T-helper 2 cell treated with Interferon-gamma antibody and Interleukin-4, amounts not matched to agents 100 ng/mL and 5 ng/mL, for 36 hours (primary cell): ENCODE measurements around the gene DGLUCY. TPM values are rescaled to one million over a fixed set of nuclear protein-coding genes. Genes with fewer than 3 reads are reported as not detected.
"Not testable (repeated sequence)": the region's sequence is repeated elsewhere in the genome, so short reads cannot be mapped to it uniquely, and the experiment has no call there.

Experiments used
- intact Hi-C: fragments of 100-400 bp; cut with micrococcal nuclease; formaldehyde crosslinking; loops from one replicate; pipeline ENCODE4 v1.15.1; 2023
- total RNA-seq: library from RNA; stranded (reverse); gene quantifications from 2 replicates; pipeline ENCODE4 v1.2.3, GENCODE V29; 2022

Gene DGLUCY, protein sequence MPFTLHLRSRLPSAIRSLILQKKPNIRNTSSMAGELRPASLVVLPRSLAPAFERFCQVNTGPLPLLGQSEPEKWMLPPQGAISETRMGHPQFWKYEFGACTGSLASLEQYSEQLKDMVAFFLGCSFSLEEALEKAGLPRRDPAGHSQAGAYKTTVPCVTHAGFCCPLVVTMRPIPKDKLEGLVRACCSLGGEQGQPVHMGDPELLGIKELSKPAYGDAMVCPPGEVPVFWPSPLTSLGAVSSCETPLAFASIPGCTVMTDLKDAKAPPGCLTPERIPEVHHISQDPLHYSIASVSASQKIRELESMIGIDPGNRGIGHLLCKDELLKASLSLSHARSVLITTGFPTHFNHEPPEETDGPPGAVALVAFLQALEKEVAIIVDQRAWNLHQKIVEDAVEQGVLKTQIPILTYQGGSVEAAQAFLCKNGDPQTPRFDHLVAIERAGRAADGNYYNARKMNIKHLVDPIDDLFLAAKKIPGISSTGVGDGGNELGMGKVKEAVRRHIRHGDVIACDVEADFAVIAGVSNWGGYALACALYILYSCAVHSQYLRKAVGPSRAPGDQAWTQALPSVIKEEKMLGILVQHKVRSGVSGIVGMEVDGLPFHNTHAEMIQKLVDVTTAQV
- total RNA-seq, result 92.8 and 96.7 TPM in 2 replicates

DNA sequence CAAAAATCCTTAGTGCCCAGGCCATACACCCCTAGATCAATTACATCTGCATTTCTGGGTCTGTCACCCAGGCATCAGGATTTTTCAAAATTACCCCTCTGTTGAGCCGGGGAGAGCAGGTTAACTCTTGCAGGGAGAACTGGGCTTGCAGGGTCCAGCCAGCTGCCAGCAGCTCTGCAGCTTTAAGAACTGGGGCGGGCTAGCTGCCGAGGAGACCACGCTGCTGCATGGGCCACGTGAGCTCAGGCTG lies at the start of gene DGLUCY:
TSS of gene DGLUCY (plus strand) at position 245 of the 250 bp plus-strand sequence. CDS start 46,222 bp downstream, outside the sequence.
- intact Hi-C loops, result loop anchor here (1.0 to 2.0 kb wide), 6 partner anchors 29 to 210 kb away; partner anchors contain the start of gene RPS6KA5

DNA sequence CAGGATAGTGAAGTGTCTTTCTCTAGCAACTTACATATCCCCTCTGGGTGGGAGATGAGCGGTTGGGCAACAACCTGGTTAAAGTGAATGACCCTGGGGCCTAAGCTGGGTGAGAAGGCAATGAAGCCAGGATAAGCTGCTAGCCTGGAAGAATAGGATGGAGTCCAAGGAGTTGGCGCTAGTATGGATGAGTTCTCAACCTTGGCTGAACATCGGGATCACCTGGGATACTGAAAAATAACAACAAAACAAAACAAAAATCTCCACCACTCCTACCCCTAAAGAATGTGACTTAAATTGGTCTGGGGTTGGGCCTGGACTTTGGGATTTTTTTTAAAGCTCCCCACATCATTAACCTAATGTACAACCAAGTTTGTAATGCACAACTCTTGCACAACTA lies 48.6 kb upstream of the DGLUCY start:
- intact Hi-C loops, result loop anchor here (10.0 kb wide), 1 partner anchor 1110 kb away; the partner anchor contains the start of genes EFCAB11 and TDP1

DNA sequence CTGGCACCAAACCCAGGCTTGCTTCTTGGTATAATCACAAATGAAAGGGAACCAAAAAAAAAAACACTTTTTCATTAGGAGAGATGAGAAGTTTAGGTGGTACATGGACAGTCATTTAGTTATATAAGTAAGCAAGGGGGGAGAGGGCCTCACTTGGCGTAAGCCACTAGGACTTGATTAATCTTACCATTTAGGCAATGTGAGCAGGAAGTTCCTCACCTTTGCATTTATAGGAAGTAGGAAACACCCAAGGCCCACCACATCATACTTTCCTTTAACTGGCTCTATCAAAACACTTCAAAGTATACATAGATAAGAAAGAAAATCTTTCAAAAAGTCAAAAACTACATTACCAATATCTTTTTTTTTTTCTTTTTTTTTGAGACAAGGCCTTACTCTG lies 46.7 kb upstream of the DGLUCY start:
- intact Hi-C loops, result loop anchor here (10.0 kb wide), 1 partner anchor 1112 kb away; the partner anchor contains the start of genes EFCAB11 and TDP1

DNA sequence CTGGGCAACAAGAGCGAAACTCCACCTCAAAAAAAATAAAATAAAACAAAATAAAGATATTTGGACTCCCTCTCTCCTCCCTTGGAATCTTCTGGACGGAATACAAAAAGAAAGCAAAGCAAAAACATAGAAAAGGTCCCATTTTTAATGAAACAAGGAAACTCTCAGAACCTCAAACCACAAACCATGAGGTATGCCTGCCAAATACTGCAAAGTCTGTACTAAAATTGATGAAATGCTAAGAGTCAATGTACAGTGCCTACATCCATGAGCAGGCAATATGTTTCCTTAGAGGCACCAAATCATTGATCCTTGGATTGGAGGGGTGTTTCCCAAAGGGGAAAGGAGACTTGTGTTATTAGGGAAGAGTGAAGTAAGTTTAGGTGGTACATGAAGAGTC lies 45.2 kb upstream of the DGLUCY start:
- intact Hi-C loops, result loop anchor here (1.0 to 10.0 kb wide), 2 partner anchors 10 to 1114 kb away; partner anchors contain the start of genes EFCAB11 and TDP1

DNA sequence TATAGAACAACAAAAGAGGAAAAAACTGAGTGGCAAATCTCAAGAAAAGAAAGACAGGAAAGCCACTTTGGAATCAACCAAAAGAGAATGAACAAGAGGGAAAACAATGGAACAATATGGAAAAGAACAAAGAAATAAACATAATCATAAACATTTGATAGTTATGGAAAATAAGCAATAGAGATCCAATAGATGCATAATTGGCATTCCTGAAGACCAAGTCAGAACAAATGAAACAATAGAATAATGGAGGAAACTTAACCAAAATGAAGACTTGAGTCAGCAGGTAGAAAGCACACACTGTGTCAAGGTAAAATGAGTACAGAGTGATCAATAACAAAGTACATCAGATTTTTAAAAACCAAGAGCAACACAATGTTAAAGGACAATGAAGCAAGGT lies 43.3 kb upstream of the DGLUCY start:
- intact Hi-C loops, result no loop called here

DNA sequence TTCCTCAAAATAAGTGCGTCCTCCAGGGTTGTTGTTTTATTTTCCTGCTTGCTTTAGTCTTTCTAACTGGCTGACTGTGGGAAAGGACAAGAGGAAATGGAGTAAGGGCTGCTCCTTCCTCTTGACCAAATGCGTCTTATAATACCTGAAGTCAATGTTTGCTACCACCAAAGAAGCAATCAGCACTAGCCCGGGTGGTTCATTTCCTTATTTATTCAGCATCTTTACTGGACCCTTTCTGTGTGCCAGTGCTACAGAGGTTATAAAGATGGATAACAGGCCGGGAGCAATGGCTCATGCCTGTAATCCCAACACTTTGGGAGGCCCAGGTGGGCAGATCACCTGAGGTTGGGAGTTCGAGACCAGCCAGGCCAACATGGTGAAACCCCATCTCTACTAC lies 38.3 kb upstream of the DGLUCY start:
- intact Hi-C loops, result no loop called here

DNA sequence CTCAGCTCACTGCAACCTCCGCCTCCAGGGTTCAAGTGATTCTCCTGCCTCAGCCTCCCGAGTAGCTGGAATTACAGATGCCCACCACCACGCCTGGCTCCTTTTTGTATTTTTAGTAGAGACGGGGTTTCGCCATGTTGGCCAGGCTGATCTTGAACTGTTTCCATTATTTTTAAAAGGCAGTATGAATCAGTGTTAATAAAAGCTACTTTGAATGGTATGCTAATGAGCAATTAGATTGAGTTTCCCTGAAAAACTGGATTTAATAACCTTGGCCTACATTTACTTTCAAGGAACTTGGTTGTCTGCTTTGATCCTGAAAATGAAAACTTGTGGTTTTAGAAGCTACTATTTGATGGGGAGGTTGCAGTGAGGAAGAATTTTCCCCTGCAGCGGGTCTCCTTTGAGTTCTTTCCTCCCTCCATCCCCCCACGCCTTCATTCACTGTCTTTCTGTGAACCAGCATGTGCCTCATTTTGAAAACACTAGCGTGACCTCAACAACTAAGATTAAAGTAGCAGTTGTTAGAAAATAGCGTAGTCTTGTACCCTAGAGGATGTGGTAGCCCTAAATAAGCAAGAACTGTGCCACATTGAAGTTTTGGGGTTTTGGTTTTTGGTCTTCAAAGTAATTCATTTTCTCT lies 35.7 kb upstream of the DGLUCY start:
- intact Hi-C loops, result loop anchor here (1.0 kb wide), 3 partner anchors 10 to 36 kb away; partner anchors contain the start of genes DGLUCY and RPS6KA5

DNA sequence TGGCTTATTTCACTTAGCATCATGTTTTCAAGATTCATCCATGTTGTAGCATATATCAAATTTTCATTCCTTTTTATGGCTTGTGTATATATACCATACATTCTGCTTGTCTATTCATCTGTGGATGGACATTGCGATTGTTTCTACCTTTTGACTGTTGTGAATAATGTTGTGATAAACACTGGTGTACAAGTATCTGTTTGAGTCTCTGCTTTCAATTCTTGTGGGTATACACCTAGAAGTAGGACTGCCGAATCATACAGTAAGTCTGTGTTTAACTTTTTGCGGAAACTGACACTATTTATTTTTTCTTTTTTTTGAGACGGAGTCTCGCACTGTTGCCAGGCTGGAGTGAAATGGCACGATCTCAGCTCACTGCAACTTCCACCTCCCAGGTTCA lies 33.8 kb upstream of the DGLUCY start:
- intact Hi-C loops, result no loop called here

DNA sequence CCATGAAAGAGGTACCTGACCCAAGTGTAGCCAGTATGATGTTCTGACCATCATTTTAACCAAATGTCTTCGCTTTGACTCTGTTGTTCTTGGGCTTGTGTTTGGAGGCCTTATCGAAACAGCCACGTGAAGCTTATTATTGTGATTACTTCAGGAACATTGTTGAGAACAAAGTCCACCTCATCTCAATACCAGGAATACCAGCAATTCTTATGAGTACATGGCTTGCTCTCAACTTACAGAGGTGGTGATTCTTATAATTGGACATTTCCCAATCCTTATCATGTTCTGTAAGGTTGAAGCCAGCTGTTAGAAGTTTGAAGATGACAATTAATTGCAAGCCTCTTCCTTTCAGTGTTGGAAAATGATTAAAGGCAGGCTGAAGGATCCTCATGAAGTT lies 31.6 kb upstream of the DGLUCY start:
- intact Hi-C loops, result no loop called here

DNA sequence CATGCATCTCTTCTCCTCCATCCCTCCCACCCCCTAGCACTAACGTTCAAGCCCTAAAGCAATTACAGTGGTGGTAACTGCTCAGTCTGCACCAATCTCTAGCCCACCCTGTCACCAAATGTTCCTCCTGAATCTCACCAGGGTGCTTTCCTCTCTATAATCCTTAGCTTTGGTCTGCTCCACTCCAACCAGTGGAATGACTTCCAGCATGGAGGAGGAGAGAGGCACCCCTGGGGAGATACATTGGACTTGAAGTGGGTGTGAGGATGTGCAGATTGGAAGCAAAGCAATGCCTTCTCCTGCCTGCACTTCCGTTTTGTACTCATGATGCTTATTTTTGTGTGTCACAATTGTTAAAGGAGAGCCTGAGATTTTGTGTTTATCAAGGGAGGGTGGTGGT lies 29.4 kb upstream of the DGLUCY start:
- intact Hi-C loops, result no loop called here

DNA sequence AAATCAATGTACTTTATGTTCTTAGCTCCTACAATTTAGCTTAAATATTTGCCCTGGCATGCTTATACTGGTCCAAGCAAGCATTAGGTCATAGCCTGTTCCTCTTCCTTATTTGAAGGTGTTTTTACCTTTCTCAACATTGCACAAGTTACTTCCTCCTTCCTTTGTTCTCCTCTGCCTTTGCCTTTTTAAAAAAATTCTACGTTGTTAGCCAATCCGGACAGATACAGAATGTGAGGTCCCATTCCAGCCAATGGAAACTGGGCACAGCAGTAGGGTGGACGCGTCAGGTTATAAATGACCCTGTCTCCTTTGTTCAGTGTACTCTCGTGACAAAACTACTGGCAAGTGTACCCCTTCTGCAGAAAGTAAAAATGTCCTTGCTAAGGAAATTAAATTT lies 26.4 kb upstream of the DGLUCY start:
- intact Hi-C loops, result not testable (repeated sequence)

DNA sequence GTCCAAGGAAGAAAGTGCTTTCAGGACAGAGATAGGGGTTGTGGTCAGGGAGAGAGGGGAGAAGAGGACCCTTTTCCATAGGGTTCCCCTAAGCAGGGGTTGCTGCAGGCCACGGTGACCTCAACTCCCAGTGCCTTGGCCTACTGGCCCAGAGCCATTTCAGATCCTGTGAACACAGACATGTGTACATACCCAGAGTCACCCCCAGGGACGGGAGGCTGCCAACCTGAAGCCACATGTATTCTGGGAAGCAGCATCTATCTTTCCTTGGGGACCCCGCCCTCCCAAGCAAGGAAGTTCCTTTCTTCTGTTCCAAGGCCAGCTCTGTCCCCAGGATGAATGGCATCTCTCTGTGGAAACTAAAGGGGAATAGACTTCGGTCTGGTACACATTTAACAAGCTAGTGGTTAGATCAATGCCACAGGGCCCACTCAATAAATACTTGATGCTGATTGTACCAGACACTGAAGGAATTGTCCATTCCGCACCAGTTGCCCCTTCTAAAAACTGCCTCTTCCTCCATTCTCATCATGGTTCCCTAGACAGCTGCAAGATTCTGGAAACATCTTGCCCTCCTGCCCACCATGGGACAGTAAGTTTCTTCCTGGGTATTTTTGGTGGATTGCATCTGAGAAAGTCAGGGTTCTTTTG lies 25.2 kb upstream of the DGLUCY start:
- intact Hi-C loops, result no loop called here

DNA sequence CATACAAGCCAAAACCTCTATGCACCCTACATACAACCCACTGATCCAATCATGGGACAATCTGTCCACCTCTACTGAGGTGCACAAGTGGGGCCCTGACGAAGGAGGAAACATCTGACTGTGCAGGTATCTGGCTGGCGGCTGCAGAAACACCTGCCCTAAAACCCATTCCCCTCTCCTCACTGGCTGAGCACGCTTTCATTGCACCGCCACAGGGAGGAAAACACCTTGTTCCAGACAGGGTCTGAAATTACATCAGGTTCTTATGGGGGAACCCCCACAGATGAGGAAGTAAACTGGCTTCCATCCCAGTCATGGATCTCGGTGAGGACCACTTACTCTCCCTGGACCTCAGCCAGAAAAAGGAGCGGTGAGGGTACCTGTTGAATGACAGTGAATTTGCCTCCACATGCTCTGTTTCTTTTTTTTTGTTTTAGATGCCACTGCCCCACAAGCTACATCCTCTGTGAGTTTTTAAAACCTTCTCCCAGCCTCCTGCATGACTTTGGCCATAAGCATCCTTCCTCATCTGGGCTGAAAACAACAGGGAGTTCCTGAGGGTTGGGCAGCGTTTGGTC lies 23.8 kb upstream of the DGLUCY start:
- intact Hi-C loops, result no loop called here

DNA sequence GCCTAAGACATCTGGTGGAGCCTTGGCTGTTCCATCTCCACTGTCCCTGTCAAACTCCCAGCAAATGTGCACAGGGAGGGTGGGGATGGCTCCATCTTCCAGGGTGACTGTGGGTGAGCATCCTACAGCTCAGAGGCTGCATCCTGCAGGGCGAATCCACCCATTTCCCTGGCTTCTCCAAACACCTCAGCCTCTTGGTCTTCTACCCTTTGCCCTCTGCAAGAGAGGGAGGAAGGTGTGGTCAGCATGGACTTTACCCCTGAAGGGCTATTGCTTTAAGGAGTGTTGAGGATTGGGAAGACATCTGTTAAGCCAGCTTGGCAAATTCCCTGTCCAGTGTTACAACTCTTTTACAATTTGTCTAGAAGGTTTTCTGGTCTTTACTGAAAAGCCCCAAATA lies 23.1 kb upstream of the DGLUCY start:
- intact Hi-C loops, result no loop called here

DNA sequence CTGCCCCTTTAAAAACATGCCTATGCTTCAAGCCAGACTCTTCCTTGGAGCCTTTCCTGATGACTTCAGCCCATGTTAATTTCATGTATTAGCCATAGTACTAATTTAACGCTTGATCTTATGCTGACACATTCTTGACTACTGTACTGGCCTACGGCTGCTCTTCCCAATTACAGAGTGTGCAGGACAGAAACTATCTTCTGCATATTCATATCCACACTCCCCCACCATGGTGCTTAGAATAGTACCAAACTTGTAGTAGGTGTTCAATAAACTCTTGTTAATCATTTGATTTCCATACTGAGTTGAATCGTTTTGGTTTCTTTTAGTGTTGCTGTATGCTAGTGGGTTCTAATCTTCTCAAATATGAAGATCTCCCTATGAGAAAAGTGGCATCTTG lies 21.8 kb upstream of the DGLUCY start:
- intact Hi-C loops, result no loop called here

DNA sequence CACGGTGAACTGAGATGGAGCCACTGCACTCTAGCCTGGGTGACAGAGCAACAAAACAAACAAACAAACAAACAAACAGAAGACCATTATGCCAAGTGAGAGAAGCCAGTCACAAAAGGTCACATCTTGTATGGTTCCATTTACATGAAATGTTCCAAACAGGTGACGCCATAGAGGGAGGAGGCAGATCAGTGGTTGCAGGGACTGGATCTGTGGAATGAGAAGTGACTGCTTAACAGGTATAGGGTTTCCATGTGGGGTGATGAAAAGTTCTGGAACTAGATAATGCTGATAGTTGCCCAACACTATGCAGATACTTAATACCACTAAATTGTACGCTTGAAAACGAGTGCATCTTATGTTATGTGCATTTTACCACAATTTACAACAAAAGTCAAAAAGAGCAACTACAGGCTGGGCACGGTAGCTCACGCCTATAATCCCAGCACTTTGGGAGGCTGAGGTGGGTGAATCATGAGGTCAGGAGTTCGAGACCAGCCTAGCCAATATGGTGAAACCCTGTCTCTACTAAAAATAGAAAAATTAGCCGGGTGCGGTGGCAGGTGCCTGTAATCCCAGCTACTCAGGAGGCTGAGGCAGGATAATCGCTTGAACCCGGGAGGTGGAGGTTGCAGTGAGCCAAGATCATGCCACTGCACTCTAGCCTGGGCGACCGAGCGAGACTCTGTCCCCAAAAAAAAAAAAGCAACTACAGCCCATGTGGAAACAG lies 20.0 kb upstream of the DGLUCY start:
- intact Hi-C loops, result not testable (repeated sequence)

DNA sequence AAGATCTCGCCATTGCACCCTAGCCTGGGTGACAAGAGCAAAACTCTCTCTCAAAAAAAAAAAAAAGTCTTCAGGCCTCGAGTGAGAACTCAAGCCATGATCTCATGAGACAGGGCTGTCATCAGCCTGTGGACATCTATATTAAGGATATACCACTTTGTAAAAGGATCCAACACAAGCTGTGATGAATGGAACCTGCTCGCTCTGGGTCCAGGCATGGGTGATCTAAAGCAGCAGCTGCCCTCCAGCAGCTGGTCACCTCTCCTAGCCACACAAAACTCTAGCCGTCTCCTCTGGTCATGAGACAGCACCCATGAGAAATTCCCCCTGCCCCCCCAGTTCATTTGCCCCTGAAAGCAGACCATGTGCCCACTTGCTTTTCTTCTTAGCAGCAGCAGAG lies 19.1 kb upstream of the DGLUCY start:
- intact Hi-C loops, result no loop called here

DNA sequence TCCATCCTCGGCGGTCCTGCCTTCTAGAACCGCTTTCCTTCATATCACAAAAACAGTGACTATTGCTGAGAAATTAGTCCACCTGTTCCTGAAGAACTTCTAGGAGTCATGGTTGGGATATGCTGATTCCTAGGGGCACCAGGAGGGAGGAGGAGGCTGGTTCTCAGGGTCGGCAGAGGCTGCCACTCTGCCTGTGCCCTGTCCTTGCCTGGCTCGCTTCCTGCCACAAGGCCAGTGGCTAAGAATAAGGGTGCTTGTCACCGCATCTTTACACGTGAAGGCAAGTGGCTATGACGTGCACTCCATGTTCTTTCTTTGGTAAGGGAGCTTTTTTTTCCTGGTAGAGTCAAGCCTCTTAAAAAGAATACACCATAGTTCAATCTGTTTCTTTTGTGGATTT lies 18.7 kb upstream of the DGLUCY start:
- intact Hi-C loops, result no loop called here

DNA sequence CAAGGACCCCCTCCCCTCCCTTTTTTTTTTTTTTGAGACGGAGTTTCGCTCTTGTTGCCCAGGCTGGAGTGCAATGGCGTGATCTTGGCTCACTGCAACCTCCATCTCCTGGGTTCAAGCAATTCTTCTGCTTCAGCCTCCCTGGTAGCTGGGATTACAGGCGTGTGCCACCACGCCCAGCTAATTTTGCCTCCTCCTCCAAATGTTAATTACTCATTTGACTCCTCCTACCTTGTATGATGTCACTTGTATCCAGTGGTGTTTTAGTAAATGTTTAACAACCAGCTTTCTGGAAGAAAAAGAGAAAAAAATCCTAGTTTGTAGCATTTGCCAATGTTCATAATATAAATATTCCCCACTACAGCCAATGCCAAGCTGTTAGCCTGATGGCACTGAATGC lies 16.2 kb upstream of the DGLUCY start:
- intact Hi-C loops, result not testable (repeated sequence)

DNA sequence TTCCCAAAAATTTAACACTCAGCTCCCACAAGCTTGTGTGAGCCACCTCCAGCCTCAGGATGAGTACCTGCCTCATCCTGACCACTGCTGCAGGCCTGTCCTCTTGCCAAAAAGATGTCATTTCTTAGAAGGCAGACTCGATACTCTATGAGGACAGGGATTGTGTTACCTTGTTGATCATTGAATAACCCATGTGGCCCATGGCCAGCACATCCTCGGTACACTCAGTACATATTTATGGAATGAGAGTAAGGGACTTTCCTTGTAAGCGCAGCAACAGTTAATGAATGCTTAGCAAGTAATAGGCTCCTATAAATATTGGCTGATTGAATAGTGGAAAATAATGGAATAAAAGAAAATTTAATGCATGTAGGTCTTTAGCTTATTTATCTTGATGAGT lies 15.3 kb upstream of the DGLUCY start:
- intact Hi-C loops, result no loop called here

DNA sequence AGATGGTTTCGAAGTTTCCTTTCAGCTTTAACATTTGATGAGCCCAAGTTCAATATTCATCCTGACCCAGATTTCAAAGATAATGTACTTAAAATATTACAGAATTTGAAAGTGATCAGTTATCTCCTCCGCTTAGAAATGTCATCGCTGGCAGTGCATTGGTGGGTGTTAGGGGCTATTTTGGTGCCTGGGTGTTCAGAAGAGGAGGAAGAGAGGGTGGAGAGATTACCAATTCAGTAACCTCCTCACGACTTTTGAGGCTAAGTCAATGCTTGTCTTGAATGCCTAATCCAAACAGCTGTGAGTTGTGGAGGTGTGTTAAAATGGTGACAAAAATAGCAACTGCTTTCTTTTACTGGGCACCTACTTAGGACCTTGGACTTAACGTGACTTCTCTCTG lies 13.8 kb upstream of the DGLUCY start:
- intact Hi-C loops, result no loop called here
